Measurements from ENCODE around the gene CISTR.

The CISTR gene

DNA sequence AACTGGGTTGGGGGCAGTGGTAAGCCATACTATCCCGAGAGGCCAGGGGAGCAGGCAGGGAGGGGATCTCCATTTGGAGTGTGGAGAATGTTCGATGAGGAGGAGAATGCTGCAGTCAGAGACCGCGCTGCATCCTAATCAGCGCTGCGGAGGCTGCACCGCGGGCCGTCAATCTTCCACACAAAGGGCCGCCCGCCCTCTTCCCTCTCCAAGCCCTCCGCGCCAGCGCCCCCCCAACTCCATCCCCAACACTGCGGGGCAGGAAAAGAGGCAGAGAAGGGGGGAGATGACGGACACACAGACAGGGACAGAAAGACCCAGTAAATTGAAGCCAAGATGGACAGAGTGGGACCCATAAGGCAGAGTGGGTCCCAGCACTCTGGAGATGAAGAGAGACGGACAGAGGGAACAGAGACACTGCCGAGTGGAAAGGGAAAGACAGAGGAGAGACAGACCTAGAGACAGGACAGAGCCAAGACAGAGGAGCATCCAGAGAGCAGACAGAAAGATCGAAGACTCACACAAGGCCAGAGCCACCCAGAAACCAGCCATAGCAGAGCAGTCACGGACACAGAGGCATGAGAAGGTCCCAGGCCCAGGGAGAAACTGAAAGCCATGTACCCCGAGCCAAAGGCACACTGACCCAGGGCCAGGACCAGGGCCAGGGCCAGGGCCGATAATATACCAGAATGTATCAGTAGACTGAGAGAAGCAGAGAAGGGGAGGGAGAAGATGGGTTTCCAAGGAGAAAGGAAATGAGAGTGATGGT is 3.5 kb downstream of the CISTR start:
- H3K4me3 ChIP-seq (ENCODE audit: low read depth, low read length) = no peak overlapping the region

DNA sequence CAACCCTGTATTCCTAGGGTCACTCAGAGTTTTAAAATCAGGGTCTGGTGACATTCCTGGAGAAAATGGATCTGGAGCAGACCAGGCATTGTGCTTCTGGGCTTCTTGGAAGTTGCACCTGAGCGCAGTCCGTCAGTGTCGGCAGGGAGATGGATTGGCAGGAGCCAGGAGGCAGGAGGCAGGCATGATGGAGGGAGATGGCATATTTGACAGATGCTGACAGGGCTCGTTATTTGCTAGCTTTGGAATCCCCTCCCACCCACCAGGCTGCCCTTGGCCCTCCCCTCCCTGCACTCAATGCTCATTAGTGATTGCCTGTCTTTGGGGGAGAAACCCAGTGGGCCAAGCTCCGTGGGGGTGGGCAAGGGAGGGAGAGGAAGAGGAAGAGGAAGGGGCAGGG is 4.7 kb downstream of the CISTR start:
- H3K4me3 ChIP-seq (ENCODE audit: low read depth, low read length) = no peak overlapping the region
- DNase-seq (ENCODE audit: low read depth) = no peak

More for the DNA sequence above, 3.5 kb downstream of the CISTR start:
- no peak for DNase-seq (ENCODE audit: low read depth)

DNA sequence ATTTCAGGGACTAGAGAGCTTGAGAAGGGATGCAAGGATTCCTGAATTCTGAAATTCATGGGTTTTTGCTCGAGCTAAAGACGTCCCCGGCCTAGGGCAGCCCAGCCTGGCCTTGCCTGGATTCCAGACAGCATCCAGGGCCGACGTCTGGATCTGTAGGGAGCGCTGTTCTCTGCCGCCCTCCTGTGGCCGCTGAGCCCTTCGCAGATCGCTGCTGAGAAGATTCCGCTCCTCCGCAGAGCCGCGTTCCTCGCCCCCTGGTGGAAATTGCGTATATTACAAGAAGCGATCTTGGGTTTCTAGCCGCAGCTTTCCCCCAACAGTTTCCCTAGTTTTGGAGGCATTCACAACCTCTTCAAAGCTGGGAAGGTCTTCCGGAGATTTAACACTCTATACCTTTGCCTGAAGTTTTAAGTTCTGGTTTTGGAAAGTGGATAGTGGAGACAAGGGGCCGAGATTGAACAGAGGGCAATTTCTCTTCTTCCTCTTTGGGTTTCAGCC is 5.1 kb downstream of the CISTR start:
- DNase-seq (ENCODE audit: low read depth) = peak; percentile 57
- H3K4me3 ChIP-seq (ENCODE audit: low read depth, low read length) = no peak overlapping the region

DNA sequence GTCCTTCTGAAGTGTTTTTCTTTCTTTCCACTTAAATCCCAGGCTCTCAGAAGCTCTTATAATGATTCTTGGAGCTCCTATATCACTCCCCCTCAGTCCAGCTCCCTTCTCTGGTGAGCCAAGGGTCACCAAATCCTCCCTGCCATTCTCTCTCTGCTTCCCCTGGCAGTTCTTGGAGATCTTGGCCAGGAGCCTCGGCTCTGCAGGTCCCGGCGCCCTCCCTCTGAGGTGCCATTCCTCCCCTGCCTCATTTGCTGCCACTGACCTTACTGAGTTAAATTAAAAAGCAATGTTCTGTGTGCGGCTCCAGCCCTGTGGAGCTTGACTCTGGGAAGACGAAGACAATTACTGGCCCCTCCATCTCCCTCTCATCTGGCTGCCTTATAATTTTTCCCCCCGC is 7.0 kb downstream of the CISTR start:
- H3K4me3 ChIP-seq (ENCODE audit: low read depth, low read length) = no peak overlapping the region
- DNase-seq (ENCODE audit: low read depth) = no peak

- DNase-seq (ENCODE audit: low read depth) = no peak
- no peak overlapping the region for H3K4me3 ChIP-seq (ENCODE audit: low read depth, low read length)
Observed at GRCh38 chr12:53744130-53744441, 7.7 kb downstream of the CISTR start.

DNA sequence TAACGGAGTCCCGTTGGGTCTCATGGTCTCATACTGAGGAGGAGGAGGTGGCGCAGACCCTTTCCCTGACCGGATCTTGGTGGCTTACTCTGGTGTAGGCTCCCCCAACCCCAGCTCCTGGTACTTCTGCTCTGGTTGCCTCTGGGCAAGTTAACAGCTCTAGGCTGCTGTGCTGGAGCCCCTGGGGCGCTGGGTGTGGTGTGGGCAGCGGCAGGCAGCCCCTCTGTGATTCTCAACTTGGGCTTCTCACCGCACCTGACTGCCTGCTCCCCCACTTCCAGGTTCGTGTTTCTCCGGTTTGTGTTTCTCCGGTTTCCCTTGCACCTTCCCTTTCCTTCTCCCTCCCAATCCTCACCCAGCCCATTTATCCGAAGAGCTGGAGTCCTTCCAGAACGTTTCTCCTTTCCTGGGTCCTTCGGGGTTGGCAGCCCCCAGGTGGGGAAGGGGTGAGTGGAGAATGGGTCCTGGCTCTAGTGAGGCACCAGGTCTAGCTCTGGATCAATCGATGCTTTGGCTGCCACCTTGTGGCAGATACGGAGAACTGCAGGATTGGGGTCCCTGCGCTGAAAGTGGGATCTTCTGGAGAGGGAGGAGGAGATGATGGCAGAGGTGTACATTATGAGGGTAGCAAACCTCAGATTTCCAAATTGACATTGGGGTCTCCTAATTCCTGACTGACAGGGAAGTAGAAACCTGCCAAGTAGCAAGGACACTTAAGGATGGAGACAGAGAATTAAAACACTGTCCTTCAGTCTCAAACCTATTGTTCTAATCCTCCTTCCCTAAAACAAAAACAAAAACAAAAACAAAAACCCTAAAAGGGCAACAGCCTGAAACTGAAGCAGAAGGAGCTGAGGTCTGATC is 8.3 kb downstream of the CISTR start:
- H3K4me3 ChIP-seq (ENCODE audit: low read depth, low read length) = no peak overlapping the region
- DNase-seq (ENCODE audit: low read depth) = no peak

- no peak overlapping the region for H3K4me3 ChIP-seq (ENCODE audit: low read depth, low read length)
- DNase-seq (ENCODE audit: low read depth) = no peak
Observed at GRCh38 chr12:53740130-53740491, 11.7 kb downstream of the CISTR start.

DNA sequence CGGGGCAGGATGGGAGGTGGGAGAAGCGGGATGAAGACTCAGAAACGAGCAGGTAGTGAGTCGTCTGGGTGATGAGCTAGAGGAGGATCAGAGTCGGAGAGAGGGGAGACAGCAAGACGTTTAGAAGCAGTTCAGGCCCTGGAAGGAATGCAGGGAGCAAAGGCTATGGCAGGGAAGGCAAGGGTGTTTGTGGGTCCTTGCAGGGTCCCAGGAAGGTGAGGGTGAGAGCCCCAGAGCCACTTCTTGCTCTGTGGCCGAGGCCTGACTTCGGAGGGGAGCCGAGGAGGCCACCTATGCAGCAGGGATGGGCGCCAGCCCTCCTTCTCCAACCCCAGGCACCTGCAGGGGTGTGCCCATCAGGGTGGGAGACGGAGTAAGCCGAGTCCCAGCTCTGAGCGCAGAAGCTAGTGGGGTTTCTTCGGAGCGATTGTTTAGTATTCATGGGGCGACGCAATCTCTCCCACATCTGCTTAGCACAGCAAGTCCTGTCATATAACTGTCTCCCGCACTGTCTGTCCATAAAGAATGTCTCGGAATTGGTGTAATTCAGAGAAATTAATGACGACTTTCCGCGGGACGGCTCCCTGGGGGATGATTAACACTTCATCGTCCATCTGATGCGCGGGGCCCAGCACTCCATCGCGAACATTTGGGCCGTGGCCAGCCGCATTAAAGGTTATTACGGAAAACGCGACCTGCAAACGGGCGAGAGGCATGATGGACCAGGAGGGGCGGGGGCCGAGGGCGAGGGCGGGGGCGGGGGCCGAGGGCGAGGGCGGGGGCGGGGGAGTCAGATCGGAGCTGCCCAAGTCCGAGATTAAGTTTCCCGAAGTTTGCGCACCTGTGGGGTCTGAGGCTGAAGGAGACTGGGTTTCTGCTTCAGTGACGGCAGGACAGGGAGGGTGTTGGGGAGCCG is 12.3 kb downstream of the CISTR start:
- H3K4me3 ChIP-seq (ENCODE audit: low read depth, low read length) = peak overlapping the region; percentile 23

DNA sequence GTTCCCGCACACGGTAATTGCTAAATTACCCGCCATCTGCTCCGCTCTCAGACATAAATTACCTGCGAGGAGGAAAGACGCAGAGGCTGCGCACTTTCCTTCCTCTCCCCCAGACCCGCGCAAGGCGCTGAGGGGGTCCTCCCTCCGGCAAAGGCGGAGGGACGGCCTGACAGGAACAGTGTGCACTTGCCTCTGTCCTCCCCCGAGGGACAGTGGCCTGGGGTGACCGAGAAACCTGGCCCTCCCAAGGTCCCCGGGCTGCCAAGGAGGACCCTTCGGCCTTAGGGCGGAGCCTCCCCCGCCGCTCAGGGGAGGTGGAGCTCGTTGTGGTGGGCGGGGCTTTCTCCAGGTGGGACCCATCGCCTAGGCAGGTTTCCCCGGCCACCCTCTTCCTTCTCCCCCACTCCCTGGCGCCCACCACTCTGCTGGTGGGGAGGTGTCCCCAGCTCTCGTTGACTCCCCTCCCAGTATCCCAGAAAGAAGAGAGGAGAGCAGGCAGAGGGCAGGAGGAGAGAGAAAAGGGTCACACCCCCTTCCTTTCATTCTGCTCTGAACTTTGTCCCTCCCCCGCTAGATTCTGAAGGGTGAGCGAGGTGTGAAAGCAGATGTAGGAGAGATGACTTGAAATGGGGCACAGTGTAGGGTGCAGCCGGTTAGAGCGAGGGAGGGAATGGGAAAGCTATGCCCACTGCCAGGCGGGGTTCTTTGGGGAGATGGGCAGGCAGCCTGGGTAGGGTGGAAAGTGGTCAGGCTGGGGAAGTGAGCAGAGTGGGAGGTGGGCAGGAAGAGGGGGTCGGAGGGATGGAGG is 13.2 kb downstream of the CISTR start:
- H3K4me3 ChIP-seq (ENCODE audit: low read depth, low read length) = no peak overlapping the region
- no peak for DNase-seq (ENCODE audit: low read depth)

More for the DNA sequence above, 12.3 kb downstream of the CISTR start:
- DNase-seq (ENCODE audit: low read depth) = no peak

- H3K4me3 ChIP-seq (ENCODE audit: low read depth, low read length) = no peak overlapping the region
- DNase-seq (ENCODE audit: low read depth) = no peak
Observed at GRCh38 chr12:53737951-53738405, 13.8 kb downstream of the CISTR start.

GRCh38 chr12:53737093-53737808 is 14.5 kb downstream of the CISTR start:
- no peak overlapping the region for H3K4me3 ChIP-seq (ENCODE audit: low read depth, low read length)
- DNase-seq (ENCODE audit: low read depth) = no peak

GRCh38 chr12:53736592-53736991 is 15.2 kb downstream of the CISTR start:
- H3K4me3 ChIP-seq (ENCODE audit: low read depth, low read length) = no peak overlapping the region
- DNase-seq (ENCODE audit: low read depth) = no peak

- H3K4me3 ChIP-seq (ENCODE audit: low read depth, low read length) = no peak overlapping the region
- DNase-seq (ENCODE audit: low read depth) = no peak
Observed at GRCh38 chr12:53735556-53735955, 16.2 kb downstream of the CISTR start.

GRCh38 chr12:53734425-53734824 is 17.4 kb downstream of the CISTR start:
- no peak overlapping the region for H3K4me3 ChIP-seq (ENCODE audit: low read depth, low read length)
- DNase-seq (ENCODE audit: low read depth) = no peak

DNA sequence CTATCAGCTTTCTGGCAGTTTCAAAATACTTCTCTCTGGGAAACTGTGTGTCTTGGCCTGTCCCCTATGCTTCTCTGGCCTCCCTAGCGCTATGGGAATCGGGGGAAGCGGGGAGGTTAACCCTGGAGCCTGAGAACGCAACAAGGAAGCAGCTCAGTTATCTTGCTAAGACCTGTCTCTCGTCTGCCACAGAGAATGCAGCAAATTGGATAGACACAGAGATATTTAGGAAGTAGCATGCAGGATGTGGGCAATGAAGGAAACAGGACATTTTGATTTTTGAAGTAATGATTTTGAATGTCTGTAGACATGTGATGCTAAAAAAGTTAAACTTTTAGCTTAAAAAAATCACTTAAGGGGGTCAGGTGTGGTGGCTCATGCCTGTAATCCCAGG is 18.0 kb downstream of the CISTR start:
- DNase-seq (ENCODE audit: low read depth) = no peak
- H3K4me3 ChIP-seq (ENCODE audit: low read depth, low read length) = no peak overlapping the region

- H3K4me3 ChIP-seq (ENCODE audit: low read depth, low read length) = no peak overlapping the region
- no peak for DNase-seq (ENCODE audit: low read depth)
Observed at GRCh38 chr12:53733051-53733806, 18.6 kb downstream of the CISTR start.

DNA sequence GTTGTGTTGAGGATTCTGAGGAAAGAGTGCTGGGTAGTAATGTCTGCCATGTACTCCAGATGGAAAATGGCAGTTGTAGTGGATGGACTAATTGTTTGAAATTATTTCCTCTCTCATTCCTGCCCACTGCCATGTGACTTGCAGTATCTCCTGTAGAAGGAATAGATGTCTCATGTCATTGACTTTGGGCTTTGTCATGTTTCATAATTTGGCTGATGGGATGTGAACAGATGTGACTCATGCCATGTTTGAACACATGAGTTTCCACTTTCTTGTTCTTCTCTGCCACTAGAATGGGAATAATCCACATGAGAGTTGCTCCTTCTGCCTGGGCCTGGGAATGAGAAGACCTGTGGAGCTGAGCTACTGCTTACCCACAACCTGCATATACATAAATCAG is 22.1 kb downstream of the CISTR start:
- DNase-seq (ENCODE audit: low read depth) = no peak
- H3K4me3 ChIP-seq (ENCODE audit: low read depth, low read length) = no peak overlapping the region

GRCh38 chr12:53728206-53728605 is 23.6 kb downstream of the CISTR start:
- H3K4me3 ChIP-seq (ENCODE audit: low read depth, low read length) = no peak overlapping the region
- DNase-seq (ENCODE audit: low read depth) = no peak
